ENCODE data around the gene AMPD2.
"Not testable (repeated sequence)": the region's sequence is repeated elsewhere in the genome, so short reads cannot be mapped to it uniquely, and the experiment has no call there.

The AMPD2 gene

GRCh38 chr1:109676683-109677381, 57.2 kb downstream of the AMPD2 start:
- H3K9ac ChIP-seq (ENCODE audit: low read depth in 1 of 2, low read length in 2 of 2); H3K27me3 ChIP-seq (ENCODE audit: control insufficient read depth in 2 of 2, insufficient read depth in 2 of 2, low read length in 2 of 2); H3K9me3 ChIP-seq (ENCODE audit: control insufficient read depth in 2 of 2, low read length in 2 of 2); H3K4me3 ChIP-seq (ENCODE audit: low read length in 2 of 2); H3K36me3 ChIP-seq (ENCODE audit: control insufficient read depth in 2 of 2, insufficient read depth in 2 of 2, low read length in 2 of 2); H3K27ac ChIP-seq (ENCODE audit: low read depth in 2 of 2, low read length in 2 of 2); H3K4me1 ChIP-seq (ENCODE audit: control insufficient read depth in 2 of 2, insufficient read depth in 2 of 2, low read length in 2 of 2): not testable (repeated sequence)

- H3K9me3 ChIP-seq (ENCODE audit: control insufficient read depth in 2 of 2, low read length in 2 of 2) = no peaks in the 10 kb centered on the region
- no peaks in the 10 kb centered on the region for H3K27me3 ChIP-seq (ENCODE audit: control insufficient read depth in 2 of 2, insufficient read depth in 2 of 2, low read length in 2 of 2)
- H3K27ac ChIP-seq (ENCODE audit: low read depth in 2 of 2, low read length in 2 of 2) = no peak overlapping the region
- no peak overlapping the region for H3K9ac ChIP-seq (ENCODE audit: low read depth in 1 of 2, low read length in 2 of 2)
- no peak overlapping the region for H3K4me3 ChIP-seq (ENCODE audit: low read length in 2 of 2)
- H3K36me3 ChIP-seq (ENCODE audit: control insufficient read depth in 2 of 2, insufficient read depth in 2 of 2, low read length in 2 of 2) = no peaks in the 10 kb centered on the region
- H3K4me1 ChIP-seq (ENCODE audit: control insufficient read depth in 2 of 2, insufficient read depth in 2 of 2, low read length in 2 of 2) = no peaks in the 10 kb centered on the region
These were observed 57.8 kb downstream of the AMPD2 start for GRCh38 chr1:109677459-109677858.

- not testable (repeated sequence) for H3K9me3 ChIP-seq (ENCODE audit: control insufficient read depth in 2 of 2, low read length in 2 of 2)
These were observed 59.0 kb downstream of the AMPD2 start for GRCh38 chr1:109678637-109679036.

More at GRCh38 chr1:109678637-109679036, 59.0 kb downstream of the AMPD2 start:
- not testable (repeated sequence) for H3K9ac ChIP-seq (ENCODE audit: low read depth in 1 of 2, low read length in 2 of 2); H3K27ac ChIP-seq (ENCODE audit: low read depth in 2 of 2, low read length in 2 of 2); H3K4me3 ChIP-seq (ENCODE audit: low read length in 2 of 2); H3K36me3 ChIP-seq (ENCODE audit: control insufficient read depth in 2 of 2, insufficient read depth in 2 of 2, low read length in 2 of 2); H3K27me3 ChIP-seq (ENCODE audit: control insufficient read depth in 2 of 2, insufficient read depth in 2 of 2, low read length in 2 of 2); H3K4me1 ChIP-seq (ENCODE audit: control insufficient read depth in 2 of 2, insufficient read depth in 2 of 2, low read length in 2 of 2)

All from mucosa of rectum (tissue), 2 donors.